NCI-H187 treated with DMSO at 0.1 percent for 48 hours (cell line): ENCODE results near the gene TOMM20L.
A peak's percentile ranks its signal among the peaks of the same experiment; 100 is the strongest.
"Not testable (repeated sequence)": the region's sequence is repeated elsewhere in the genome, so short reads cannot be mapped to it uniquely, and the experiment has no call there.

ENCODE experiments used
- DNase-seq: peaks from one replicate; lab custom pipeline; 2025; lab: John Stamatoyannopoulos, UW

TOMM20L gene

DNA sequence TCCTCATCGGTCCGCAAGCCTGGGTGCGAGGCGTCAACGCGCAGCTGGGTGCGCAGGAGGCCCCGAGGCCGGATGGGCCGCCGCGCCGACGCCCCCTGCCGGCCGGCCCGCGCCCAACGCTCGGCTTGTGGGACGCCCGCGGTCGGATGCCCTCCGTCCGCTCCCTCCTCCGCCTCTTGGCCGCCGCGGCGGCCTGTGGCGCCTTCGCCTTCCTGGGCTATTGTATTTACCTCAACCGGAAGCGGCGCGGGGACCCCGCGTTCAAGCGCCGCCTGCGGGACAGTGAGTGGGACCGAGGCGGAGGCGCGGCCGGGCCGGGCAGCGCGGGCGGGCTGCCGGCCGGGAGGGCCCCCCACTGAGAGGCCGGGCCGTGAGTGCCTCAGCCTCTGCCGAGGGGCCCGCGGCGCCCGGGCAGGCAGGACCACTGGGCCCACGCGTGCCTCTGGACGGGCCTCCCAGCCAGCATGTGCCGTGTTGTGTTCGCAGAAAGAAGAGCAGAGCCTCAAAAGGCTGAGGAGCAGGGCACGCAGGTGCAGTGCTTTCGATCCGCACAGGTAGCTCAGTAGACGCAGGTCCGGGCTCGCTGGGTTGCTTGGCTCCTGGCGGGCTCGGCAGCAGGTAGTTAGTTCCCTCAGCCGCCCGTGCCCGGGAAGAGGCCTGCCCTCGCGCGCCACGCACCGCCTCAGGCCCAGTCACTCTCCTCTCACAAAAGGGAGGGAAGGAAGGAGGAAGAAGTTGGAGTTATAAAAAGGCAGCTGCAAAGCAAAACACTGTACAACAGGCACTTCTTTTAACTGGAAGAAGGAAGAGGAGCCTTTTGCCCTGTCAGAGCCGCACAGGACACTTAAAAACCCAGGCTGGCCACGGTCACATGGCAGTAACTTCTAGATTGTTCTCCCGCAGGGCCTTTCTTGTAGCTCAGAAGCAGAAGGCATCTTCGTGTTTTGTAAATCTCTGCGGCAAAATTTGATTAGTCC, at the start of gene TOMM20L:
Gene TOMM20L, plus strand, starts transcription at position 119 of the 977 bp plus-strand sequence. Its CDS starts 28 bp downstream, at position 147.
- peak; percentile 16 for DNase-seq

GRCh38 chr14:58353516-58354299, 42.0 kb upstream of the TOMM20L start:
- no peak for DNase-seq

GRCh38 chr14:58354808-58355207, 40.9 kb upstream of the TOMM20L start:
- no peak for DNase-seq

- DNase-seq, result no peak
These were observed 39.5 kb upstream of the TOMM20L start for GRCh38 chr14:58356268-58356667.

GRCh38 chr14:58362272-58362671, 33.5 kb upstream of the TOMM20L start:
- DNase-seq, result not testable (repeated sequence)

DNA sequence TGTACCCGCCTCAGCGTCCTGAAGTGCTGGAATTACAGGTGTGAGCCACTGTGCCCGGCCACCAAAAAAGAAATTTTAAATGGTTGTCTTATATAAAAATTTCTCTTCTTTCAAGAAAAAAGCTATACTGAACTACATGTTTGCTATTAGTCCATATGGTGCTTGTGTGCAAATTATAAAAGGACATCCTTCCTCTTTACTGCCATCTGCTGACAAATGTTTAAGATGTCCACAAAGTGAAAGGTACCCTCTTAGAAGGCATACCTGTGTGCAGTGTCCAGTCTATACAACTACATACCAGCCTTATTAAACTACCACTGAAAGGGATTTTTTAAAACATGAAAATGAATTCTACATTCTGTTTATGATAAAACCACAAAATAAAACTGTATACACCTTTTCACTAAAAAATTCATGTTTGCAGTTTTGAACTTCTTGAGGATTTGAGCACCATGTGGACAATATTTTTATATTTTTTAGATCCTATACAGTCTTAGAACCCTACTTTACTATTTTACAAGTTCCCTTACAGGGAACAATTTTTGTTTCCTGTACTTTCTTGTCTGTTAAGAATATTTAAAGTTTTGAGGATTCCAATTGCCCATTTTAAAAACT, 32.8 kb upstream of the TOMM20L start:
- DNase-seq, result no peak

DNA sequence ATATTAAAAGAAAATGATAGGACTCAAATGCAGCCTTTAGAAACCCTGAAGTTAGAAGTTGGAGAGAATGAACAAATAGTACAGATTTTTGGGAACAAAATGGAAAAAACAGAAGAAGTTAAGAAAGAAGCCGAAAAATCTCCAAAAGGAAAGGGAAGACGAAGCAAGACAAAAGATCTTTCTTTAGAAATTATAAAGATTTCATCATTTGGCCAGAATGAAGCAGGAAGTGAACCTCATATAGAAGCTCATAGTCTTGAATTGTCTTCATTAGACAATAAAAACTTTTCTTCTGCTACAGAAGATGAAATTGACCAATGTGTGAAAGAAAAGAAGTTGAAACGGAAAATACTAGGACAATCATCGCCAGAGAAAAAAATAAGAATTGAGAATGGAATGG, 31.4 kb upstream of the TOMM20L start:
- no peak for DNase-seq

GRCh38 chr14:58367296-58367695, 28.4 kb upstream of the TOMM20L start:
- DNase-seq, result no peak

DNA sequence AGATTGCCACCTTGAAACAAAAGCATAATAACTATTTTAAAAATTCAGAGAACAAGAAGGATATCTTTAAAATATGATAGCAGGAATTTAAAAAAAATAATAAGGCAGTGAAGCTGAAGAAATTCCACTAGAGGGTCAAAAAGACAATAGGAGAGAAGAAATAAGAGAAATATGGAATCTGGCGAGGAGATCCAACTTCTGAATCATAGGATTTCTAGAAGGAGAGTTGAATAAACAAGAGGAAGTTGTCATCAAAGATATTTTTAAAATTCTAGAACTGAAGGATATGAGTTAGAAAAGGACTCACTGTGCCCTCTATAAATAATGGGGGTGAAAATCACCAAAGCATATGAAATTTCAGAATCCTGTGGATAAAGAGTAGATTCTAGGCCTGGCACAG, 26.8 kb upstream of the TOMM20L start:
- DNase-seq, result no peak

DNA sequence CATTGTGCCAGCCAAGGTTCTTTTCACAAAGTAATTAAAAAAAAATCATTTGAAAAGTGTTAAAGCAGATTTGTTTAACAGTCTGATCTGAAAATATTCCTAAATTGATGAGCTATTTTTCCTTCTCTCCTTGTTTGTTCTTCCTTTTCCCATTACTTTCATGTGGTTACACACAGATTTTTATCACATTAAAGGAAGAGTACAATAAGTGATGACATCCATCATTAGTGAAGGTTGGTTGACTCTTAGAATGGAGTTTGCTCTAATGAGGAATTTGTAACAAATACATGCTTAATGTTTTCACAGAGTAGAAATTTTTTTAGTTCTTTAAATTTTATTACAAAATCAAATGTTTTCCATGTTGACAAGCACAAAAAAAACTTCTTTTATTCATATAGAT, 18.9 kb upstream of the TOMM20L start:
- no peak for DNase-seq

DNA sequence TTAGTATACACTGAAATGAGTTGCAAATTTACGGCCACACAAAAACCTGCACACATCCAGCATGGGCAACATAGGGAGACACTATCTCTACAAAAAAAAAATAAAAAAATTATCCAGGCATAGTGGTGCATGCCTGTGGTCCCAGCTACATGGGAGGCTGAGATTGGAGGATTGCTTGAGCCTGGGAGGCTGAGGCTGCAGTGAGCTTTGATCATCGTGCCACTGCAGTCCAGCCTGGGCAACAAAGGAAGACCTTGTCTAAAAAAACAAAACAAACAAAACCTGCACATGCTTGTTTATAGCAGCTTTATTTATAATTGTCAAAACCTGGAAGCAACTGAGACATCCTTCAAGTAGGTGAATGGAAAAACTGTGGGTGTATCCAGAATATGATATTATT, 4.9 kb upstream of the TOMM20L start:
- DNase-seq, result no peak

DNA sequence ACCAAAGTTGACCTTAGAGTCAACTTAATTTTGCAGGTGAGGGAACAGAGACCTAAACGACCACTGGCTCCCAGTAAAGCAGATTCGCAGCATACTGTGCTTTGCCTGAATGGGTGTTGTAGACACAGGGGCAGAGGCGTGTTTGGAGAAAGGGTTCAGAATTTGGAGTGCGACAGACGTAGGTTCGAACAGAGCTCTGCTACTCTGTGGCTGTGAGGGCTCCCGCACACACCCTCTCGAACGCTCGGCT, 243 bp upstream of the TOMM20L start:
- no peak for DNase-seq

GRCh38 chr14:58397156-58397555, 1.4 kb downstream of the TOMM20L start:
- DNase-seq, result no peak

- no peak for DNase-seq
These were observed 2.8 kb downstream of the TOMM20L start for GRCh38 chr14:58398495-58398894.

DNA sequence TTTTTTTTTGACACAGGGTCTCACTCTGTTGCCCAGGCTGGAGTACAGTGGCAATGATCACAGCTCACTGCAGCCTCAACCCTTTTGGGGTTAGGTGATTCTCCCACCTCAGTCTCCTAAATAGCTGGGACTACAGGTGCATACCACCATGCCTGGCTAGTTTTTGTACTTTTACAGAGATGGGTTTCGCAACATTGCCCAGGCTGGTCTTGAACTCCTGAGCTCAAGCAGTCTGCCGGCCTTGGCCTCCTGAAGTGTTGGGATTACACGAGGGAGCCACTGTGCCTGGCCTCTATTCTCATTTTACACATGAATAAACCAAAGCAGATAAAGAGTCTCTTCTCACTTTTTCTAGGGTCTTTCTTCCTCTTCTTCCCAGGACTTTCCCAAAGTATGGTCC, 3.2 kb downstream of the TOMM20L start:
- no peak for DNase-seq

GRCh38 chr14:58401587-58401986, 5.9 kb downstream of the TOMM20L start:
- no peak for DNase-seq

DNA sequence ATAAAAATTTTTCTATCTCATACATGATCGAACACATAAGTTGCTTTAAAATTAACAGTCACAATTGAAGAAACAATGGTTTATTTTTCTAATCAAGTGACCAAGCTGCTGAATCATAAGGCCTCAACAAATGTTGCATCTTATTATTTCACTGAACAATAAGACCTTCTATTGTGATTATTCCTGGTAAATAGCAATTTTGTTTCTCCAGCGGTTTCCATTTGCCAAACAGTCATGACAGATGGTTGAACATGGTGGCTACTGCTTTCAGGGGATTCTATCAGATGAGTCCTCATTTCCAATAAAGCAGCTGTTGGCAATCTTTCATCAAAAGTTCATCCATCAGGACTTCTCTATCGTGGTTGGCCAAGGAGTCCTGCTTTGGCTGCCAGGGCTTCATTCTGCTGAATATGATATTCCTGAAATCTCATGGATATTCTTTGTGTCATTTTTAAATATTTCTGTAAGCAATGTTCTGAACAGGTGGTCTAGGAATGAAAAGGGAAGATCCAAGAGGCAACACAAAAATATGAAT, 13.0 kb downstream of the TOMM20L start:
- DNase-seq, result no peak

- DNase-seq, result no peak
These were observed 19.1 kb downstream of the TOMM20L start for GRCh38 chr14:58414845-58415244.

DNA sequence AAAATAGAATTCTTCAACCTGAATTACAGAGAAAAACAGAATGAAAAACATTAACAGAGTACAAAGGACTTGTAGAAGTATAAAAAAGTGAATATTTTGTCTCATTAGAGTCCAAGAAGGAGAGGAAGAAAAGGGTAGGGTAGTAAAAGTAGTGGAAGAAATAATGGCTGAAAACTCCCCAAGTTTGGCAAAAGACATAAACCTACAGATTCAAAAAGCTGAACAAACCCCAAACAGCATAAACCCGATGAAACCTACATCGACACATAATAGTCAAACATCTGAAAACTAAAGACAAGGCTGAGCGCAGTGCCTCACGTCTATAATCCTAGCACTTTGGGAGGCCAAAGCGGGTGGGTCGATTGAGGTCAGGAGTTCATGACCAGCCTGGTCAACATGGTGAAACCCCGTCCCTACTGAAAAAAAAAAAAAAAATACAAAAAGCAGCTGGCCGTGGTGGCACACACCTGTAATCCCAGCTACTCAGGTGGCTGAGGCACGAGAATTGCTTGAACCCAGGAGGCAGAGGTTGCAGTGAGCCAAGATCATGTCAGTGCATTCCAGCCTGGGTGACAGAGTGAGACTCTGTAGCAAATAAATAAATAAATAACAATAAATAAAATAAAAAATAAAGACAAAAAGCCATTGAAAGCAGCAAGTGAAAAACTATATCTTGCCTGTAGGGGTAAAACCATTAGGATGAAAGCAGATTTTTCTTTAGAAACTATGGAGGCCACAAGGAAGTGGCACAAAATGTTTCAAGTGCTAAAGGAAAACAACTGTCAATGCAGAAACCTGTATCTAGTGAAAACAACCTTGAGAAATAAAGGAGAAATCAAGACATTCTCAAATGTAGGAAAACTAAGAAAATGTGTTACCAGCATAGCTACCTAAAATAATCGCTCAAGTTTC, 20.2 kb downstream of the TOMM20L start:
- DNase-seq, result no peak

DNA sequence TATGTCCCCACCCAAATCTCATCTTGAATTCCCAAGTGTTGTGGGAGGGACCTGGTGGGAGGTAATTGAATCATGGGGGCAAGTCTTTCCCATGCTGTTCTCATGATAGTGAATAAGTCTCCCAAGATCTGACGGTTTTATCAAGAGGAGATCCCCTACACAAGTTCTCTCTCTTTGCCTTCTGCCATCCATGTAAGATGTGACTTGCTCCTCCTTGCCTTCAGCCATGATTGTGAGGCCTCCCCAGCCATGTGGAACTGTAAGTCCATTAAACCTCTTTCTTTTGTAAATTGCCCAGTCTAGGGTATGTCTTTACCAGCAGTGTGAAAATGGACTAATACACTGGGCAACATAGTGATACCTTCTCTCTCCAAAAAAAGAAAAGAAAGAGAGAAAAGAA, 21.2 kb downstream of the TOMM20L start:
- not testable (repeated sequence) for DNase-seq

DNA sequence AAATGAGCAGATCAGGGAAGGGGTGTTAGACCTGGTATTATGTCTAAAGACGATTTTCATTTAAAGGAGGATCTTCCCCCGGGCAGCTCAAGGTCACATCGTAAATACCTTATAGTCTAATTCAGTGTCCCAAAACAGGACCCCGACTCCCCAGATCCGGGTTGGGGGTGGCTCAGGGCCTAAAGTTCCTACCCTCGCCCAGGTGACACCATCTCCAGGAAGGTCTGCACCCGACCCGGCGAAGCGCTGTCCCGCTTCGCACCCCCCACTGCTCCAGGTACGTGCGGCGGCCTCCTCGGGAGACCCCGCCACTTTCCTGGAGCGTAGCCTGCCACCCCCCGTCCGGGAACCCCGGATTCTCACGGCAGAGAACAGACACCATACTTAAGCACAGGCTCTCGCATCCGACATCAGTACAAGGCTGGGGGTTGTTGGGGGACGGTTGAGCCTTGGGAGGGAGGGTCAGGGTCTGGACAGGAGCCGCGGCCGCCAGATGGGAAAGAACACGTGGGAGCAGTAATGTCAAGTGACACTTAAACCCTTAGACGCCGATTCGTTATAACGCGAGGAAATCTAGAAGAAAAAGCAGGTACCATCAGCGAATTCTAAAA, 31.0 kb downstream of the TOMM20L start:
- no peak for DNase-seq
